ENCODE data around the gene ARSD.
"Not testable (repeated sequence)": the region's sequence is repeated elsewhere in the genome, so short reads cannot be mapped to it uniquely, and the experiment has no call there.

Gene ARSD

GRCh38 chrX:2889706-2890490 is 39.2 kb downstream of the ARSD start:
- H4K20me1 ChIP-seq (ENCODE audit: insufficient read depth, low read length); H3K9ac ChIP-seq (ENCODE audit: low read length); H3K9me2 ChIP-seq (ENCODE audit: low read depth, low read length); H3K27ac ChIP-seq (ENCODE audit: low read depth, low read length, poor library complexity, severe bottlenecking); H3K27me3 ChIP-seq (ENCODE audit: insufficient read depth, low read length); H3K4me2 ChIP-seq (ENCODE audit: low read length); H3F3A ChIP-seq (ENCODE audit: insufficient read depth, low read length); H3K79me2 ChIP-seq (ENCODE audit: insufficient read depth, low read length); H3K4me1 ChIP-seq (ENCODE audit: insufficient read depth, low read length, severe bottlenecking); H3K9me3 ChIP-seq (ENCODE audit: low read length); H2AFZ ChIP-seq (ENCODE audit: low read length); H3K4me3 ChIP-seq (ENCODE audit: low read depth, low read length, poor library complexity, severe bottlenecking); H3K36me3 ChIP-seq (ENCODE audit: insufficient read depth, low read length): not testable (repeated sequence)
- peak; percentile 18; the same call in 1 of the 2 replicates for TF ChIP-seq CTCF (IDR thresholded peaks at IDR 0.05; ENCODE audit: low read length)

GRCh38 chrX:2889045-2889605 is 40.0 kb downstream of the ARSD start:
- Histone ChIP-seq H3F3A (ENCODE audit: insufficient read depth, low read length) (no peaks in the 10 kb centered on the region), H3K36me3 (ENCODE audit: insufficient read depth, low read length) (no peaks in the 10 kb centered on the region), H3K79me2 (ENCODE audit: insufficient read depth, low read length) (no peaks in the 10 kb centered on the region), H3K27me3 (ENCODE audit: insufficient read depth, low read length) (no peaks in the 10 kb centered on the region), H3K4me2 (ENCODE audit: low read length) (no peak overlapping the region), H3K27ac (ENCODE audit: low read depth, low read length, poor library complexity, severe bottlenecking) (no peak overlapping the region), H3K4me3 (ENCODE audit: low read depth, low read length, poor library complexity, severe bottlenecking) (no peak overlapping the region), H3K9me3 (ENCODE audit: low read length) (no peaks in the 10 kb centered on the region), H3K4me1 (ENCODE audit: insufficient read depth, low read length, severe bottlenecking) (no peaks in the 10 kb centered on the region), H3K9me2 (ENCODE audit: low read depth, low read length) (no peaks in the 10 kb centered on the region), H2AFZ (ENCODE audit: low read length) (no peak overlapping the region), H4K20me1 (ENCODE audit: insufficient read depth, low read length) (no peaks in the 10 kb centered on the region), H3K9ac (ENCODE audit: low read length) (no peak overlapping the region)
- TF ChIP-seq CTCF (IDR thresholded peaks at IDR 0.05; ENCODE audit: low read length) (no peak), EZH2 (IDR thresholded peaks at IDR 0.05; ENCODE audit: borderline replicate concordance, low read length) (no peak)

GRCh38 chrX:2888309-2888708 is 40.8 kb downstream of the ARSD start:
- H3K4me1 ChIP-seq (ENCODE audit: insufficient read depth, low read length, severe bottlenecking): no peaks in the 10 kb centered on the region
- no peaks in the 10 kb centered on the region for H3F3A ChIP-seq (ENCODE audit: insufficient read depth, low read length)
- H3K27ac ChIP-seq (ENCODE audit: low read depth, low read length, poor library complexity, severe bottlenecking): no peak overlapping the region
- H4K20me1 ChIP-seq (ENCODE audit: insufficient read depth, low read length): no peaks in the 10 kb centered on the region
- no peak overlapping the region for H3K4me2 ChIP-seq (ENCODE audit: low read length)
- no peaks in the 10 kb centered on the region for H3K27me3 ChIP-seq (ENCODE audit: insufficient read depth, low read length)
- H2AFZ ChIP-seq (ENCODE audit: low read length): no peak overlapping the region
- no peaks in the 10 kb centered on the region for H3K36me3 ChIP-seq (ENCODE audit: insufficient read depth, low read length)
- no peak overlapping the region for H3K9ac ChIP-seq (ENCODE audit: low read length)
- no peaks in the 10 kb centered on the region for H3K9me3 ChIP-seq (ENCODE audit: low read length)
- no peaks in the 10 kb centered on the region for H3K9me2 ChIP-seq (ENCODE audit: low read depth, low read length)
- no peak overlapping the region for H3K4me3 ChIP-seq (ENCODE audit: low read depth, low read length, poor library complexity, severe bottlenecking)
- H3K79me2 ChIP-seq (ENCODE audit: insufficient read depth, low read length): no peaks in the 10 kb centered on the region
- TF ChIP-seq EZH2 (IDR thresholded peaks at IDR 0.05; ENCODE audit: borderline replicate concordance, low read length) (no peak), CTCF (IDR thresholded peaks at IDR 0.05; ENCODE audit: low read length) (no peak)
